GM20431 (cell line): ENCODE results near the gene VSIG10.
"Not testable (repeated sequence)": the region's sequence is repeated elsewhere in the genome, so short reads cannot be mapped to it uniquely, and the experiment has no call there.

ENCODE experiments used
- in situ Hi-C: fragments of 300-500 bp; cut with MseI, MboI; formaldehyde crosslinking; loops from one replicate; pipeline ENCODE4 v1.15.0; 2020; ENCODE audit warnings: low sequenced_read_pairs; ENCODE audit not compliant: unreplicated experiment

VSIG10 gene

DNA sequence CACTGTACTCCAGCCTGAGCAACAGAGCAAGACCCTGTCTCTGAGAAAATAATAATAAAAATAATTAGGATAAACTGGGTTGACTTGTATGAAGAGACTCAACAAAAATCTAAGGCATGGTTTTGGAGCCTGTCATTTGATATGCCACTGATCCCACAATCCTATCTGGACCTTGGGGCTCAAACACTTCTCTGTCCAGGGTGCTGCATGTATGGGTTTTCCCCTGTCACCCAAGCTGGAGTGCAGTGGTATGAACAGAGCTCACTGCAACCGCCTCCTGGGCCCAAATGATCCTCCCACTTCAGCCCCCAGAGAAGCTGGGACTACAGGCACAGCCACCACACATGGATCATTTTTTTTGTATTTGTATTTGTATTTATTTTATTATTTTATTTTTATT lies 5.3 kb upstream of the VSIG10 start:
- in situ Hi-C loops = no loop called here

GRCh38 chr12:118107694-118108093 lies 3.9 kb upstream of the VSIG10 start:
- in situ Hi-C loops = no loop called here

DNA sequence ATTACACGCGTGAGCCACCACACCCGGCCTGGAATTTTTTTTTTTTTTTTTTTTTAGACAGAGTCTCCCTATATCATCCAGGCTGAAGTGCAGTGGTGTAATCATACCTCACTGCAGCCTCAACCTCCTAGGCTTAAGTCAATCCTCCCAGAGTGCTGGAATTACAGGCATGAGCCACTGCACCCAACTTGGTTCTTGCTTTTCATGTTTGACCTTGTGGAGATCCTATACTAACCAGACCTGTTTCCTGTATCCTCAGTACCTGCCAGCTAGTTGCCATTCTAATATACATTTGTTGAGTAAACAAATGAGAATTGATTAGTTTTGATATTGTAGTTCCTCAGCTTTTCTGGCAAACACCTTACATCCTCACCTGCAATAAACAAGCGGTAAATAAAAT lies 3.2 kb upstream of the VSIG10 start:
- in situ Hi-C loops = no loop called here

DNA sequence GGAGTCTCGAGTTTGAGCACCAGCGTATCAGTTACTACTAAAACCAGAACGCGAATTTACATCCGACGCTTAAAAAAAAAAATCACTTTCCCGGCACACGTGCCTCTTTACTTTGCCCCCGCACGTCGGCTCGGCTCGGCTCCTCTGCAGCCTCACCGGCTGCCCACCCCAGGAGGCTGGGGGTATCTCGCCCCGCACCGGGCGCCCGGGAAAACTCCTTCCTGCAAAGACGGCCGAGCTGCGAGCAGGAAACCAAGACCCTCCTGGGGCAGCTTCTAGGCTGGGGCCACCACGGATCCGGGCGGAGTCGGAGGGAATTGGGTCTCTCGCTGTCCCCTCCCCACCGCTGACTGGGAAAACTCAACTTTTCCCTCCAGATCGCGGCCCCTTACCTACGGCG lies 610 bp downstream of the VSIG10 start:
- in situ Hi-C loops = no loop called here

- in situ Hi-C loops = no loop called here
Observed at GRCh38 chr12:118102609-118103008, 1.2 kb downstream of the VSIG10 start.

GRCh38 chr12:118102070-118102469 lies 1.7 kb downstream of the VSIG10 start:
- in situ Hi-C loops = no loop called here

DNA sequence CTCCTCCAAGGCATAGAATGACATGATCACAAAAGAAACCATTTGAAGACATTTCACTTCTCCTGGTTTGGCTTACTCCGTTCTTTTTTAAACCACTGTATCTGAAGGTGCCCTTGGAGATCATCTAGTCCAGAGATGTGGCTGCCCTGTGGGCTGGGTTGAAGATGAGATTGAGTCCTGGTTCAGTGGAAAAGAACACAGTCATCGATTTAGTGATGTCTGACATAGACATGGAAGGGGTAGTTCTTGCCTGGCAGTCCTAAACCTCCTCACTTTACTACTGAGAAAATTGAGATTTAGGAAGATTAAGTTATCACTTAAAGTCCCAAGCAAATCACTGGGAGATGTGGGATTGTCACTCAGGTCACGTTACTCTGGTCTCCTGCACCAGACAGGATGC lies 2.8 kb downstream of the VSIG10 start:
- in situ Hi-C loops = no loop called here

DNA sequence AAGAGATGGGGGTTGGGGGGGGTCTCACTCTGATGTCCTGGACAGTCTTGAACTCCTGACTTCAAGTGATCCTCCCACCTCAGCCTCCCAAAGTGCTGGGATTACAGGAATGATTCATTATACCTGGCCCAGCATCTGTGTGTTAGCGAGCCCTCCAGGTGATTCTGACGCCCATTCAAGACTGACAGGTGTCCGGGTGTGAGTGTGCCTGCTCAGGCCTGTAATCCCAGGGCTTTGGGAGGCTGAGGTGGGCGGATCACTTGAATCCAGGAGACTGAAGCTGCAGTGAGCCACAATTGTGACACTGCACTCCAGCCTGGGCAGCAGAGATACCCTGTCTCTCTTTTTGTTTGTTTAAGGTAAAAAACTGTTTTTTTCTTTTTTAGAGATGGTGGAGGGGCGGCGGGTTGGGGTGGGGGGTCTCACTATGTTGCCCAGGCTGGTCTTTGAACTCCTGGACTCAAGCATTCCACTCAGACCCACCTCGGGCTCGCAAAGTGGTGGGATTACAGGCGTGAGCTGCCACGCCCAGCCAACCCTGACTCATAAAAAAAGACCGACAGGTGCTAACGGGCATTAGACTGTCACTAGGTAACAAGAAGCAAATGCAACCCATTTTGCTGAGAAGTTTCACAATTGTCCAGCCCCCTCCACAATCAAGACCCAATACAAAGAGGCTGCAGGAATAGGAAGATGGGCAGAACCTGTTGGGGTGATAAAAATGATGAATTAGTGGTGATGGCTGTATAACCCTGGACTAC lies 4.7 kb downstream of the VSIG10 start:
- in situ Hi-C loops = no loop called here

DNA sequence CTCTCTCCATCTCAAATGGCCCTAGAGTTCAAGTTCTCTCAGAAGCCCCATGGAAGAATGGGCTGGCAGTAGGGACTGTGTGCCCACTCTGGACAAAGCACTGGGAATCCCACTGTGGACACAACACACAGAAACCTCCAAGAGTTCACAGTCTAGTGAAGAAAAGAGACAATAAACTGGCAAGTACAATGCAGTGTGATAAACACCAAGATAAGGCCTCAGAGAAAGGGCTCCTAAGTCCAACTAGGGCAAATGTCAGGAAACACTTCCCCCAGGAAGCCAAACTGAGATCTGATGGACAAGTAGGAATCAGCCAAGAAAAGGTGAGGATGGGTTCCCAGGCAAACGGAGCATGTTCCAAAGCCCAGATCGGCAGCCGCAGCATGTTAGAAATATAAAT lies 5.4 kb downstream of the VSIG10 start:
- in situ Hi-C loops = no loop called here

DNA sequence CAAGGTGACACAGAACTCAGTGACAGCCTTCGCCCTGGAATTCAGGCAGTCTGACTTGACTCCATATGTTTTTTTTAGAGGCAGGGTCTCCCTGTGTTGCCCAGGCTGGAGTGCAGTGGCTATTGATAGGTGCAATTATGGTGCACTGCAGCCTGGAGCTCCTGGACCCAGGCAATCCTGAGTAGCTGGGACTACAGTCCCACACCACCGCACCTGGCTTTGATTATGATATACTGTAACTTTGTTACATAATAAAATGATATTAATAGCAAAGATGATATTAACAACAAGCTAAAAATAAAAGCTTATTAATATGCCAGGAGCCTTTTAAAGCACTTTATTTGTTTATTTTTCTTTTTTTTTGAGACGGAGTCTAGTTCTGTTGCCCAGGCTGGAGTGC lies 9.8 kb downstream of the VSIG10 start:
- in situ Hi-C loops = no loop called here

DNA sequence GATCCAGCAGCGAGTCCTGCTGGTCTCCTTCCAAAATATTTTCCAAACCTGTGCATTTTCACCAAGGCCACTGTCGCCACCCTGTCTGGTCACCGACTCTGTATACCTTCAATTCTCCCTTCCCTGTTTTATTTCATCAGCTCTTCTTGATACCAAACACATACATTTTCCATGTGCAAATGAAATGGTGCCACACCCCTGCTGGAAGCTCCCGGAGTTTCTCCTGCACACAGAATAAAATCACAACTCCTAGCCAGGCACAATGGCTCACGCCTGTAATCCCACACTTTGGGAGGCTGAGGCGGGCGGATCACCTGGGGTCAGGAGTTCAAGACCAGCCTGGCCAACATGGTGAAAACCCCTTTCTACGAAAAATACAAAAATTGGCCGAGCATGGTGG lies 14.0 kb downstream of the VSIG10 start:
- in situ Hi-C loops = no loop called here

GRCh38 chr12:118082161-118082560 lies 21.6 kb downstream of the VSIG10 start:
- in situ Hi-C loops = no loop called here

- in situ Hi-C loops = not testable (repeated sequence)
Observed at GRCh38 chr12:118081521-118081920, 22.3 kb downstream of the VSIG10 start.

GRCh38 chr12:118073768-118074167 lies 30.0 kb downstream of the VSIG10 start:
- in situ Hi-C loops = no loop called here

DNA sequence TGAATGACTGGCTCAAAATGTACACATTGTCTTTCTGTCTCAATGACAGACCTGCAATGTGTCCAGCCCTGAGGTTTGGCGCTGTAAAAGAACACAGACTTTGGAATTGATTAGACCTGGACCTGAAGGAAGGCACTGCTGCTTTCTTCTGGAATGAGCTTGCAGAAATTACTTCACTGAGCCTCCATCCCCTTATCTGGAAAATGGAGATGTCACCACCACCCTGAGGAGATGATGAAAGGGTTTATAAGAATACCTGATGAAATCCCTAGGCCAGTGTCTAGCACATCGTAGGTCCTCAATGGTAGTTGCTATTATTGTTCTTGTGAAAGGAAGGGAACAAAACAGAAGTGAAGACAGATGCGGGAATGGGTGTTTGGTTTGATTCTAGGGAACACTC lies 33.2 kb downstream of the VSIG10 start:
- in situ Hi-C loops = no loop called here

- in situ Hi-C loops = no loop called here
Observed at GRCh38 chr12:118068445-118068844, 35.4 kb downstream of the VSIG10 start.

GRCh38 chr12:118065380-118065779 lies 38.4 kb downstream of the VSIG10 start:
- in situ Hi-C loops = no loop called here

DNA sequence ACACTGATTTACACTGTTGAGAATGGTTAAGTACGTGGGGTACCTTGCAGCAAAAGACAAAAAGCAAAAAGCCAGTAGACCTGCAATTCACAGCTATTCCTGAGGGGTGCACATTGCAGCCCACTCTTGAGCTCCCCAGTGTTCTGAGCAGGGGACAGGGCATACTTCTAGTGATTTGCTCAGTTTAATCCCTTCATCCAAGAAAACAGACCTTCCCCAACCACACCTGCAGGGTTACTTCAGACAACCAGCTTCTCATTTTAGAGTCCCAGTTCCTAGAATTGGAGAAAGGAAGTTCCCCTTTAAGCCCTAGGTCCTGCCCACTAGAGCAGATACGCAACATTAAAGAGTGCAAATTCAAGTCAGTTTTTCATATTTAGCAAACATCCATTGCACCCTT lies 39.2 kb downstream of the VSIG10 start:
- in situ Hi-C loops = no loop called here

GRCh38 chr12:118063576-118064391 lies 40.0 kb downstream of the VSIG10 start:
- in situ Hi-C loops = no loop called here

- in situ Hi-C loops = no loop called here
Observed at GRCh38 chr12:118061873-118062843, 41.7 kb downstream of the VSIG10 start.
